ENCODE data around the gene FAM161A.
A peak's percentile ranks its signal among the peaks of the same experiment; 100 is the strongest.

The FAM161A gene, protein sequence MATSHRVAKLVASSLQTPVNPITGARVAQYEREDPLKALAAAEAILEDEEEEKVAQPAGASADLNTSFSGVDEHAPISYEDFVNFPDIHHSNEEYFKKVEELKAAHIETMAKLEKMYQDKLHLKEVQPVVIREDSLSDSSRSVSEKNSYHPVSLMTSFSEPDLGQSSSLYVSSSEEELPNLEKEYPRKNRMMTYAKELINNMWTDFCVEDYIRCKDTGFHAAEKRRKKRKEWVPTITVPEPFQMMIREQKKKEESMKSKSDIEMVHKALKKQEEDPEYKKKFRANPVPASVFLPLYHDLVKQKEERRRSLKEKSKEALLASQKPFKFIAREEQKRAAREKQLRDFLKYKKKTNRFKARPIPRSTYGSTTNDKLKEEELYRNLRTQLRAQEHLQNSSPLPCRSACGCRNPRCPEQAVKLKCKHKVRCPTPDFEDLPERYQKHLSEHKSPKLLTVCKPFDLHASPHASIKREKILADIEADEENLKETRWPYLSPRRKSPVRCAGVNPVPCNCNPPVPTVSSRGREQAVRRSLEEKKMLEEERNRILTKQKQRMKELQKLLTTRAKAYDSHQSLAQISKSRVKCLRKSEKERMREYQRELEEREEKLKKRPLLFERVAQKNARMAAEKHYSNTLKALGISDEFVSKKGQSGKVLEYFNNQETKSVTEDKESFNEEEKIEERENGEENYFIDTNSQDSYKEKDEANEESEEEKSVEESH

DNA sequence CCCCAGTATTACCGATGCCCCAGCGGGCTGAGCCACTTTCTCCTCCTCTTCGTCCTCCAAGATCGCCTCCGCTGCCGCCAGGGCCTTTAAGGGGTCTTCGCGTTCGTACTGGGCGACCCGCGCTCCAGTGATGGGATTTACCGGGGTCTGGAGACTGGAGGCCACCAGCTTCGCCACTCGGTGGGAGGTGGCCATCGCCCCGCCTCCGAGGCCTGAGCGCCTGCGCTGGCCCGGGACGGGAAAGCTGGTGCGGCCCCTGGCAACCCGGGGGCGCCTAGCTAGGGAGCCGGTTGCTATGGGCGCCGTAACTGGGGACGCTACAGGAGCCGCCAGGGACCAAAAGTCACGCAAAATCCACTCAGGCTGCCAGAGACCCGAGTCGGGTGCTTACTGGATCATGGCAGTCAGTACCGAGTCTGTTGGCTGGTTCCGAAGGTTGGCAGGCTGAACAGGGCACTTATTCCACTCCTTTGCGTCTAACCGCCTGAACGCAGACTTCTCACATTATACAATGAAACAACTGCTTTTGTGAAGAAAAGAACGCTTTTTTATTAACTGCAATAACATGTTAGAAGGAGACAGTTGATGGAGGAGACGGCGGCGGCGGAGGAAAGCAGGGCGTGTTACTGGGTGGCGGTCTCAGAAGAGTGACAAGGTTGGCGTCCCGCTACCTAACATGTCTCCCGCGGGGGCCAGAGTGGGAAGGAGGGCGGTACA, at the start of gene FAM161A:
Gene FAM161A (minus strand): TSS at position 214 of the 717 bp plus-strand sequence. CDS start 19 bp downstream, at position 195.
- TF ChIP-seq NFIC (IDR thresholded peaks at IDR 0.05) (peak; percentile 17; the same call in 1 of the 2 replicates), ZBTB7A (IDR thresholded peaks at IDR 0.05; ENCODE audit: low read depth) (peak; percentile 54; the same call in 1 of the 2 replicates), CREB1 (IDR thresholded peaks at IDR 0.05; ENCODE audit: low read depth) (0 out of 2 replicates have a peak, but pooled peaks have one; percentile 26), YY1 (IDR thresholded peaks at IDR 0.05; ENCODE audit: low read depth) (peak; percentile 38; the same call in 1 of the 2 replicates), FOXM1 (IDR thresholded peaks at IDR 0.05; ENCODE audit: borderline replicate concordance, low read depth) (peak; percentile 47; the same call in 1 of the 2 replicates), EGR1 (IDR thresholded peaks at IDR 0.05) (no peak; the same call in 1 of the 2 replicates), TEAD4 (IDR thresholded peaks at IDR 0.05) (no peak), TCF12 (IDR thresholded peaks at IDR 0.05; ENCODE audit: low read depth) (peak; percentile 16; the same call in 1 of the 2 replicates), CEBPB (IDR thresholded peaks at IDR 0.05) (no peak), RAD21 (IDR thresholded peaks at IDR 0.05; ENCODE audit: low read depth) (no peak), EP300 (IDR thresholded peaks at IDR 0.05; ENCODE audit: borderline replicate concordance) (no peak), TAF1 (IDR thresholded peaks at IDR 0.05; ENCODE audit: low read depth) (peak; percentile 30; the same call in 1 of the 2 replicates)
- TF ChIP-seq, protein P1, sequence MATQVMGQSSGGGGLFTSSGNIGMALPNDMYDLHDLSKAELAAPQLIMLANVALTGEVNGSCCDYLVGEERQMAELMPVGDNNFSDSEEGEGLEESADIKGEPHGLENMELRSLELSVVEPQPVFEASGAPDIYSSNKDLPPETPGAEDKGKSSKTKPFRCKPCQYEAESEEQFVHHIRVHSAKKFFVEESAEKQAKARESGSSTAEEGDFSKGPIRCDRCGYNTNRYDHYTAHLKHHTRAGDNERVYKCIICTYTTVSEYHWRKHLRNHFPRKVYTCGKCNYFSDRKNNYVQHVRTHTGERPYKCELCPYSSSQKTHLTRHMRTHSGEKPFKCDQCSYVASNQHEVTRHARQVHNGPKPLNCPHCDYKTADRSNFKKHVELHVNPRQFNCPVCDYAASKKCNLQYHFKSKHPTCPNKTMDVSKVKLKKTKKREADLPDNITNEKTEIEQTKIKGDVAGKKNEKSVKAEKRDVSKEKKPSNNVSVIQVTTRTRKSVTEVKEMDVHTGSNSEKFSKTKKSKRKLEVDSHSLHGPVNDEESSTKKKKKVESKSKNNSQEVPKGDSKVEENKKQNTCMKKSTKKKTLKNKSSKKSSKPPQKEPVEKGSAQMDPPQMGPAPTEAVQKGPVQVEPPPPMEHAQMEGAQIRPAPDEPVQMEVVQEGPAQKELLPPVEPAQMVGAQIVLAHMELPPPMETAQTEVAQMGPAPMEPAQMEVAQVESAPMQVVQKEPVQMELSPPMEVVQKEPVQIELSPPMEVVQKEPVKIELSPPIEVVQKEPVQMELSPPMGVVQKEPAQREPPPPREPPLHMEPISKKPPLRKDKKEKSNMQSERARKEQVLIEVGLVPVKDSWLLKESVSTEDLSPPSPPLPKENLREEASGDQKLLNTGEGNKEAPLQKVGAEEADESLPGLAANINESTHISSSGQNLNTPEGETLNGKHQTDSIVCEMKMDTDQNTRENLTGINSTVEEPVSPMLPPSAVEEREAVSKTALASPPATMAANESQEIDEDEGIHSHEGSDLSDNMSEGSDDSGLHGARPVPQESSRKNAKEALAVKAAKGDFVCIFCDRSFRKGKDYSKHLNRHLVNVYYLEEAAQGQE (IDR thresholded peaks at IDR 0.05; ENCODE audit: low read depth) = no peak
- TF ChIP-seq, protein P2, sequence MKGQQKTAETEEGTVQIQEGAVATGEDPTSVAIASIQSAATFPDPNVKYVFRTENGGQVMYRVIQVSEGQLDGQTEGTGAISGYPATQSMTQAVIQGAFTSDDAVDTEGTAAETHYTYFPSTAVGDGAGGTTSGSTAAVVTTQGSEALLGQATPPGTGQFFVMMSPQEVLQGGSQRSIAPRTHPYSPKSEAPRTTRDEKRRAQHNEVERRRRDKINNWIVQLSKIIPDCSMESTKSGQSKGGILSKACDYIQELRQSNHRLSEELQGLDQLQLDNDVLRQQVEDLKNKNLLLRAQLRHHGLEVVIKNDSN (IDR thresholded peaks at IDR 0.05) = no peak
- TF ChIP-seq, protein P3, sequence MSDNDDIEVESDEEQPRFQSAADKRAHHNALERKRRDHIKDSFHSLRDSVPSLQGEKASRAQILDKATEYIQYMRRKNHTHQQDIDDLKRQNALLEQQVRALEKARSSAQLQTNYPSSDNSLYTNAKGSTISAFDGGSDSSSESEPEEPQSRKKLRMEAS (IDR thresholded peaks at IDR 0.05) = peak; percentile 55

DNA sequence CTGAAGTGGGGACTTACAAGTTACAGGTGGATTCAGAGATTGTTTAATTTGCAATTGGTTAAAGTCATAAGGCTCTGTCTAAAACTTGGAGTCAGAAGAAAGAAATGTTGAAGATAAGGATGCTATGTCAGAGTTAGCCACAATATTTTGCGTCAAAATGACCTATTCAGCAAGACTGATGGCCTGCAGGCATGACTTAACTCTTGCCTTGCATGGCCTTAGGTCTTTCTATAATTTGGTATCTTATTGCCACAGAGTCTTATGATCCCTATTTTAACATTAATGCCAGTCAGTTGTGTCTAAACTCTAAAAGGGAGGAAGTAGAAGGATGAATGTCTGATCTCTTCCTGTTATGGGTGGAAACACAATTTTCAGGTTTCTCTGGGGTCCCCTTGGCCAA, 46.4 kb upstream of the FAM161A start:
- TF ChIP-seq FOXM1 (IDR thresholded peaks at IDR 0.05; ENCODE audit: borderline replicate concordance, low read depth) = no peak

DNA sequence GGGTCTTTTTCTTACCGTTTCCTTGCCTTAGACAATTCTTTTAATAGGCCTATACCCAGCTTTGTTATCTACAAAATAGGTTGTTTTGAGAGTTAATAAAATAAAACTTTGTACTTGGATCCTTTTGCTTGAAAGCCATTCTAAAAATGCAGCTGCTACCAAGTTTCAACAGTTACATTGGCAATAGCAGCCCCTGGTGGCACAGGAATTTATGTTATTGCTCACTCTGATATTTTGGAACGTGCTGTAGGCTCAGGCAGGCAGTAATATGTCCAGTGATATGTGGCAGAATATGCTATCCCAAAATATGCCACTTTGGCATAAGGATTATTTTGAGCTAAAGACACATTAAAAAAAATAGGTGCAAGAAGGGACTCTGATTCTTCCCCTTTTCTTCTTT, 45.0 kb upstream of the FAM161A start:
- peak; percentile 56 for TF ChIP-seq RAD21 (IDR thresholded peaks at IDR 0.05; ENCODE audit: low read depth)
- TF ChIP-seq, protein P3 (IDR thresholded peaks at IDR 0.05) = no peak

DNA sequence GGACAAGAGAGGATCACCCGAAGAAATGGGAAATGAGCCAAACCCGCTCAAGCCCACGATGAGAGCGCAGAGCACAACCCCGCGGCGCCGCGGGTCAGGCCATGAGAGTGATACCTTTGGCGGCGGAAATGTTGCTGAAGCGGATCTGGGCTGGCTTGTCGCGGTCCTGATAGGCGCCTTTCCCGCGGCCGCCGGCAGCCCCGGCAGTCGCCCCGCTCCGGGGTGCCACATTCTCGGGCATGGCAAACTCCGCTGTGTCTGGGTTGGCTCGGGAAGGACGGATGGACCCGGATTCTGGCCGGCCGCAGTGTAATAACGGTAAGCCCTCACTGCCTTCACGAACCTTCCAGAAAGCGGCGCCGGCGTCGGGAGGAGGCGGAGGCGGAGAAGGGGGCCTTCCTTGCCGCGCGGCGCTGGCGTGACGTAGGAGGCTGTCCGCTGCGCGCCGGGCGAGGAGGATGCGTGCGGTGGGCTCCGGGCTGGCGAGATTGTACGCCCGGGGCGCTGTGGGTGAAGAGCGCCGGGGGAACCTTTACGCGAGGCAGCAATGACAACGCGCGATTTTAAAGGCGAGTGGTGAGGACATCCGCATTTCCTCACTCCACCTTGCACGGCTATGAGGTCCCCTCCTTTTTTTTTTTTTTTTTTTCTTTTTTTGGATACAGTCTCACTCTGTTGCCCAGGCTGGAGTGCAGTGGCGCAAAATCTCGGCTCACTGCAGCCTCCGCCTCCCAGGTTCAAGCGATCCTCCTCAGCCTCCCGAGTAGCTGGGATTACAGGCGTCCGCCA, 34.6 kb upstream of the FAM161A start, which contains the start of gene CCT4:
Gene CCT4 (minus strand): TSS at position 390 of the 789 bp plus-strand sequence. CDS start 149 bp downstream, at position 241.
- TF ChIP-seq TCF12 (IDR thresholded peaks at IDR 0.05; ENCODE audit: low read depth) = peak; percentile 81
- TF ChIP-seq, protein P1 (IDR thresholded peaks at IDR 0.05; ENCODE audit: low read depth) = peak; percentile 36; the same call in 1 of the 2 replicates
- TF ChIP-seq TEAD4 (IDR thresholded peaks at IDR 0.05) = no peak
- peak; percentile 61; the same call in 1 of the 2 replicates for TF ChIP-seq YY1 (IDR thresholded peaks at IDR 0.05; ENCODE audit: low read depth)
- TF ChIP-seq CREB1 (IDR thresholded peaks at IDR 0.05; ENCODE audit: low read depth) = peak; percentile 96
- no peak for TF ChIP-seq RAD21 (IDR thresholded peaks at IDR 0.05; ENCODE audit: low read depth)
- TF ChIP-seq EGR1 (IDR thresholded peaks at IDR 0.05) = peak; percentile 82
- peak; percentile 99 for TF ChIP-seq TAF1 (IDR thresholded peaks at IDR 0.05; ENCODE audit: low read depth)
- TF ChIP-seq, protein P3 (IDR thresholded peaks at IDR 0.05) = peak; percentile 95
- no peak for TF ChIP-seq ZBTB7A (IDR thresholded peaks at IDR 0.05; ENCODE audit: low read depth)

Measured in Ishikawa (cell line).